GM18909 (cell line): ENCODE results near the gene GINS1.

Experiments used
- ATAC-seq: cut with Tn5 transposase; IDR thresholded peaks from one replicate; pipeline ENCODE4 v1.9.1; 2021; ENCODE audit warnings: mild to moderate bottlenecking; ENCODE audit not compliant: unreplicated experiment, poor library complexity

GINS1 gene

GRCh38 chr20:25490656-25491445 lies 83.4 kb downstream of the GINS1 start:
- no peak for ATAC-seq

GRCh38 chr20:25491446-25492038 lies 84.1 kb downstream of the GINS1 start:
- no peak for ATAC-seq

DNA sequence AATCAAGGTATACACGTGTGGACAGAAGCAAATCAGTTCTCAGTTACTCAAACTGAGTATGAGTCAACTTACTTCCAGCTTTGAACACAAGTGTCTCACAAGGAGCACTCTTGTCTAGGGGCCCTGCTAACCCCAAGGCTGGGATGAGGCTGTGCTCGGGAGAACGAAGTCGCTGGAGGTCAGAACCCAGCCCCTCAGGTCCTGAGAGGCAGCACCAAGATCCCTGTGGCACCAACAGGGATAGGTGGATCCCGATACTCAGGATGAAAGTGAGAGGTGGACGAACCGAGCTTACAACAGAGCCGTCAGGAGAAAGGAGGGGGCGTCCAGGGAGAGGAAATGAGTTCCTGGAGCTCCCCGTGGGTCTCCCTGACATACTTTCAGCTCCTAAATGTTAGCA lies 85.7 kb downstream of the GINS1 start:
- no peak for ATAC-seq

- ATAC-seq, result no peak
Observed at GRCh38 chr20:25493748-25494505, 86.5 kb downstream of the GINS1 start.

DNA sequence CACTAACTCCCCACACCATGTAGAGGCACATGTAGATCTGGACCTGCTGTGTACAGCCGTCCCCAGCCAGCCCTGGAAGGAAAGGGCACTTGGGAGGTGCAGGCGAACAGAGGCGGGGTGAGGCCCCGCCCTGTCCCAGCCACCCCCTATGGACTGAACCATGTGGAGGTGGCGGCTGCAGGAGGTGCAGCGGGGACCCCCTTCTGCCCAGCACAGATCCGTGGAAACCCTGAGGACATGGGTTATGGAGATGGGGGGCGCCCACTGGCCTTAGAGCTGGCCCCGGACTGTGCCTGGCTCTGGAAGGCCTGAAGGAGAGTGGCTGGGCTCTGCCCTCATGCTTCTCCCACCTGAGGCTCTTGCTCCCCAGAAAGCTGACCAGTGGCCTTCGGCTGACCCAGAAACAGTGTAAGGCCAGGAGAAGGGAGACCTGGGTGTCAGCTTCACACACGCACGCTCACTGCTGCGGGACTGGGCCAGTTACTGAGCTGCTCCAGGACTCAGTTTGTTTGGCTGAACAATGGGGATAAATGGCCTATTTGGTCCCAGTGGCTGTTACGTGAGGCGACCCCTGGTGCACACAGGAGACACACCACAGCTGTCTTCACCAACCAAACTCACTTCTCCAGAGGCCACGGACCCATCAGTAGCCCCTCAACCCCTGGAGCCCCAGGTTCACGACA lies 87.2 kb downstream of the GINS1 start:
- no peak for ATAC-seq

DNA sequence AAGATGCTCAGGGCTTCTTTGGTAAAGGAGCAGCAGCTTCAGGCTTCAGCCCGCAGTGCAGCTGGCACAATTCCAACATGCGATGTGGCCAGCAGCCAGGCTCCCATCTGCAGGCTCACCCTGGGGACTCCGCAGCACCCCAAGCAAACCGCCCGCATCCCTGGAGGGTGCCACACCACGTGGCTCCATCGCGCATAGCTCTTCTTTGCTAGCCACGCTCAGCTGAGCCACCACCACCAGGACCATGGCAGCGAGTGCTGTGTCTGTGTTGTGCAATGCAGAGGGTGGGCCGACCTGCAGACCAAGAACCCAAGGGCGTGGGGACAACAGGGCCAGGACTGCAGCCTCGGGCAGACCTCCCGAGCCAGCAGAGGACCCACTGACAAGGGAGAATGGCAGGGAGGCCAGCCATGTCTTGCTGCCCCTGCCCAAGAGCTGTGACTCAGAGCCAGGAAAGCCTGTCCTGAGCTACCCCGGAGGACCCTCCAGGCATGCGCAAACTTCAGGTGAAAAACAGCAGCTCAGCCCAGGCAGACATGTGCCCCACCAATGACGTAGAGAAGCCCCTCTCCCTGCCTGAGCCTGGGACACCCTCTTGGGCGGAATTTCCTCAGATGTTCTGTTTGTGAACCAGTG lies 87.8 kb downstream of the GINS1 start:
- no peak for ATAC-seq

GRCh38 chr20:25496165-25496967 lies 88.9 kb downstream of the GINS1 start:
- no peak for ATAC-seq

DNA sequence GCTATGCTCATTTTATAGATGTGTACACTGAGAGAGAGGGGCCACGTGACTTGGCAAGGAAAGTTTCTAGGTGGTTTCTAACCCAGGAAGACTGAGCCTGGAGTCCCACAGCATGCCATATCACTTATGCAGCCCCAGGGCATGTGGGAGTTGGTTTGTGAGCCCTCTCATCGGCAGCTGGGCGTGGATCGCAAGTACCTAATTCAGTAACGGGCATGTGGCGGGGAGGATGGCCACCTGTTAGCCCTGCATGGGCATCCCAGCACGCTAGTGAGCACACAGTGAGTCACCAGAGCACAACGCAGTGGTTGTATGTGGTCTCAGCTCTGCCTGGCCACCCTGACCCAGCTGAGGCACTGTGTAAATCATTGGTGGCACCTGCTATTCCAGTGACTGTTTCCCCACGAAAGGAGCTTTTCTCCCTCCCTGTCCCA lies 89.5 kb downstream of the GINS1 start:
- ATAC-seq, result no peak

DNA sequence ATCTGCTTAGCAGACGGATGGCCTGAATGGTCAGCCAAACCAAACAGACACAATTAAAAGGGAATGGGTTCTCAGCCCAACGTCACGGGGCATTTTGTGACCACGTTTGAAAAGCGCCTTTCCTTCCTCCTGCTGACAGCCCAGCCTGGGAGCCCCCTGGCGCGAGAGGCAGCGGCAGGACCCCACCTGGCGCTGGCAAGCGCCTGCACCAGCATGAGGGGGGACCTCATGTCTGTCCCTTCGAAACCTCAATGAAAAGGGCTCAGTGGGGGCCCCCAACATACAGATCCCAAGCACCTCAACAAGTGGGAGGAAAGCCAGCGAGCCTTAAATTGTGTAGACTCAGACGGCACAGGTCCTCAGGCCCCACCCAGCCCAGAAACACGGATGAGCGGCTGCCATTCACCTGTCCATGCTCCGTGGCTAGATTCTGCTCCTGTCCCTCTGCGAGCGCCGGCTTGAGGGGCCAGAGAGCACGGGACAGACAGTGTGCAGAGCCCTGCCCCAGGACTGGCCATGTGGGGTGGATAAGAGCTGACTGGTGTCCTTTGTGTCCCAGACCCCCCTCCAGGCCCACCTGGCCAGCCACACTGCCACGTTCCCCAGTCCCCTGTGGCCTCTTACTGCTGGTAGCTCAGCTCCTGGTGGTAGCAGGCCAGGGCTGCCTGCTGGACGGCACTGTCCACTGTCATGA lies 90.3 kb downstream of the GINS1 start:
- ATAC-seq, result no peak
